Measurements from ENCODE around the gene VRTN.

GRCh38 chr14:74400919-74401503, 52.7 kb downstream of the VRTN start:
- TF ChIP-seq CTCF (IDR thresholded peaks at IDR 0.05) (no peak), POLR2A (IDR thresholded peaks at IDR 0.05) (no peak)
